ENCODE results near the gene ATP6V0A4. TPM values are rescaled to one million over a fixed set of nuclear protein-coding genes. Genes with fewer than 3 reads are reported as not detected.
A peak's percentile ranks its signal among the peaks of the same experiment; 100 is the strongest.

Gene ATP6V0A4
- total RNA-seq, 3 donors from 2014 or later (not counting 1 experiment from before 2014, with no cell fraction given) = not detected

DNA sequence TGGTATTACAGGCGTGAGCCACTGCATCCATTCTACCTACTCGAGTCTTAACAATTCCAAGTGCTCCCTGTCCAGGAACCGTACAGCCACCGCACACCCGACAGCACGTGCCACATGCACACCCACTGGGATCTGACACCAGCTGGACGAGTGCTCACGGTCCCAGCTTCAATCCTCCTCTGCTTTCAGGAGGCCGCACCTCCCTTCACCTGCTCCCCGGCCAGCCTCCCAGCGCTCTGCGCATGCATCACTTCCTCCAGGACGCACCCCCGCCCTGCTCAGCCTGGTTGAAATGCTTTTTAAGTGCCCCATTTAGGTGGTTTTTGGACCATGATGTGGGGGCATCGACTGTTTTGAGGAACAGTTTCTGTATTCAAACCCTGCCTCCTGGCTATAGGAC, 47.5 kb downstream of the ATP6V0A4 start:
- Histone ChIP-seq H3K4me1 (ENCODE audit: control insufficient read depth, insufficient read depth, low read length) (peaks cover 40% of the 10 kb centered on the region), H3K36me3 (ENCODE audit: control insufficient read depth, insufficient read depth, low read length) (no peaks in the 10 kb centered on the region), H3K27me3 (ENCODE audit: control insufficient read depth, insufficient read depth, low read length) (no peaks in the 10 kb centered on the region), H3K27ac (ENCODE audit: low read length) (no peak overlapping the region), H3K9me3 (ENCODE audit: control insufficient read depth, insufficient read depth, low read length) (no peaks in the 10 kb centered on the region), H3K4me3 (ENCODE audit: low read length) (no peak overlapping the region)
- ATAC-seq (no peak), DNase-seq (no peak)
- Mint-ChIP-seq H3K27me3 (ENCODE audit: low read depth in 2 of 2) (peaks cover 0 to 7% of the 10 kb centered on the region in 2 donors), H3K9me3 (no peaks in the 10 kb centered on the region), H3K36me3 (no peaks in the 10 kb centered on the region), H3K27ac (peak overlapping the region in 1 of 2 donors; percentile 11), H3K4me3 (no peak overlapping the region), H3K4me1 (peaks cover 16 to 36% of the 10 kb centered on the region in 2 donors)
- 90% methylated on average over 15 of the region's 15 CpGs for WGBS (ENCODE audit: insufficient coverage)
- intact Hi-C loops (cut with micrococcal nuclease) = loop anchor here (10.0 kb wide), 1 partner anchor 344 kb away; no protein-coding TSS in a partner anchor
- no peak for TF ChIP-seq CTCF (IDR thresholded peaks at IDR 0.05)

DNA sequence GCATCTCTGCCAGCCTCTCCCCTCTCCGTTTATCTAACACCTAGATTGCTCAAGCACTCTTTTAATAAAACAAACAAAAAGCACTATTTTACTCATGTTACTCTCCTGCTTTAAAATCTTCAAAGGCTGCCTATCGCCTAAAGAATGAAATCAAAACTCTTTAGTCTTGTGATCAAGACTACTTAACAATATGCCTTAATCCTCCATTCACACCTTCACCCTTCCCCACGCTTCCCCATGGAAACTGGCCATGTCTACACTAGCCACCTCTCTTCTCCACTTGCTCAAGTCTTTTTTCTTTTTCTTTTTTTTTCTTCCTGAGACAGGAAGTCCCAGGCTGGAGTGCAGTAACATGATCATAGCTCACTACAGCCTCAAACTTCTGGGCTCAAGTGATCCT, 48.0 kb downstream of the ATP6V0A4 start:
- H3K27me3 ChIP-seq (ENCODE audit: control insufficient read depth, insufficient read depth, low read length) = no peaks in the 10 kb centered on the region
- peaks cover 40% of the 10 kb centered on the region for H3K4me1 ChIP-seq (ENCODE audit: control insufficient read depth, insufficient read depth, low read length)
- Mint-ChIP-seq H3K27me3 (ENCODE audit: low read depth in 2 of 2) (peaks cover 0 to 7% of the 10 kb centered on the region in 2 donors), H3K36me3 (no peaks in the 10 kb centered on the region), H3K4me3 (no peak overlapping the region), H3K9me3 (no peaks in the 10 kb centered on the region), H3K4me1 (peaks cover 16 to 36% of the 10 kb centered on the region in 2 donors), H3K27ac (peak overlapping the region in 1 of 2 donors; percentile 11)
- no peak overlapping the region for H3K27ac ChIP-seq (ENCODE audit: low read length)
- no peaks in the 10 kb centered on the region for H3K36me3 ChIP-seq (ENCODE audit: control insufficient read depth, insufficient read depth, low read length)
- no peak for TF ChIP-seq CTCF (IDR thresholded peaks at IDR 0.05)
- 89% methylated on average over 3 of the region's 3 CpGs for WGBS (ENCODE audit: insufficient coverage)
- H3K4me3 ChIP-seq (ENCODE audit: low read length) = no peak overlapping the region
- ATAC-seq = no peak
- intact Hi-C loops (cut with micrococcal nuclease) = loop anchor here (10.0 kb wide), 1 partner anchor 345 kb away; no protein-coding TSS in a partner anchor
- DNase-seq = peak in 1 of 2 donors; percentile 13
- H3K9me3 ChIP-seq (ENCODE audit: control insufficient read depth, insufficient read depth, low read length) = no peaks in the 10 kb centered on the region

GRCh38 chr7:138748666-138749065, 49.3 kb downstream of the ATP6V0A4 start:
- peaks cover 15 to 33% of the 10 kb centered on the region in 2 donors for H3K4me1 Mint-ChIP-seq
- Histone ChIP-seq H3K9me3 (ENCODE audit: control insufficient read depth, insufficient read depth, low read length) (no peaks in the 10 kb centered on the region), H3K27me3 (ENCODE audit: control insufficient read depth, insufficient read depth, low read length) (no peaks in the 10 kb centered on the region), H3K36me3 (ENCODE audit: control insufficient read depth, insufficient read depth, low read length) (no peaks in the 10 kb centered on the region), H3K4me3 (ENCODE audit: low read length) (no peak overlapping the region), H3K4me1 (ENCODE audit: control insufficient read depth, insufficient read depth, low read length) (peaks cover 37% of the 10 kb centered on the region), H3K27ac (ENCODE audit: low read length) (no peak overlapping the region)
- no peaks in the 10 kb centered on the region for H3K36me3 Mint-ChIP-seq
- H3K9me3 Mint-ChIP-seq = no peaks in the 10 kb centered on the region
- H3K27me3 Mint-ChIP-seq (ENCODE audit: low read depth in 2 of 2) = peaks cover 0 to 7% of the 10 kb centered on the region in 2 donors
- H3K27ac Mint-ChIP-seq = peak overlapping the region in 1 of 2 donors; percentile 11
- no peak for TF ChIP-seq CTCF (IDR thresholded peaks at IDR 0.05)
- no peak overlapping the region for H3K4me3 Mint-ChIP-seq
- WGBS (ENCODE audit: insufficient coverage) = 56% methylated on average over 6 of the region's 6 CpGs
- no peak for ATAC-seq
- intact Hi-C loops (cut with micrococcal nuclease) = no loop called here
- no peak for DNase-seq

- no peak for DNase-seq
- no peak overlapping the region for H3K27ac Mint-ChIP-seq
- no peak for TF ChIP-seq CTCF (IDR thresholded peaks at IDR 0.05)
- Histone ChIP-seq H3K36me3 (ENCODE audit: control insufficient read depth, insufficient read depth, low read length) (no peaks in the 10 kb centered on the region), H3K27me3 (ENCODE audit: control insufficient read depth, insufficient read depth, low read length) (no peaks in the 10 kb centered on the region), H3K9me3 (ENCODE audit: control insufficient read depth, insufficient read depth, low read length) (no peaks in the 10 kb centered on the region), H3K4me1 (ENCODE audit: control insufficient read depth, insufficient read depth, low read length) (peaks cover 14% of the 10 kb centered on the region), H3K27ac (ENCODE audit: low read length) (no peak overlapping the region), H3K4me3 (ENCODE audit: low read length) (no peak overlapping the region)
- H3K4me3 Mint-ChIP-seq = no peak overlapping the region
- H3K9me3 Mint-ChIP-seq = no peaks in the 10 kb centered on the region
- 90% methylated on average over 4 of the region's 4 CpGs for WGBS (ENCODE audit: insufficient coverage)
- intact Hi-C loops (cut with micrococcal nuclease) = no loop called here
- H3K4me1 Mint-ChIP-seq = peaks cover 0 to 11% of the 10 kb centered on the region in 2 donors
- no peaks in the 10 kb centered on the region for H3K36me3 Mint-ChIP-seq
- peaks cover 0 to 7% of the 10 kb centered on the region in 2 donors for H3K27me3 Mint-ChIP-seq (ENCODE audit: low read depth in 2 of 2)
- no peak for ATAC-seq
These were observed 51.9 kb downstream of the ATP6V0A4 start for GRCh38 chr7:138746073-138746472.
